Aorta (tissue), 5 donors: Measurements from ENCODE around the gene PTHLH. TPM values are rescaled to one million over a fixed set of nuclear protein-coding genes. Genes with fewer than 3 reads are reported as not detected.

ENCODE experiments used
- ATAC-seq: fragments of 200-7000 bp; cut with Tn5 transposase; one replicate; pipeline ENCODE4 v1.9.1; 2022; ENCODE audit warnings: moderate library complexity; ENCODE audit not compliant: low FRiP score
- DNase-seq, 2 donors: peaks; one replicate each; pipeline ENCODE4 v3.0.0-alpha.2; 2020
- H3K27ac ChIP-seq, 2 donors: one replicate each; pipeline ENCODE4 v1.5.1; 2013; ENCODE audit warnings: low read length in 2 of 2, mild to moderate bottlenecking in 2 of 2, moderate library complexity in 2 of 2, control low read depth in 1 of 2, inconsistent platforms in 1 of 2, low read depth in 1 of 2
- H3K27me3 ChIP-seq, 2 donors: one replicate each; pipeline ENCODE4 v1.6.1; 2013; ENCODE audit warnings: control low read depth in 1 of 2, low read length in 1 of 2, mild to moderate bottlenecking in 1 of 2, moderate library complexity in 1 of 2; ENCODE audit not compliant: insufficient read depth in 2 of 2, control insufficient read depth in 1 of 2
- H3K36me3 ChIP-seq, 2 donors: one replicate each; pipeline ENCODE4 v1.6.1; 2013; ENCODE audit warnings: control low read depth in 1 of 2, low read length in 1 of 2, mild to moderate bottlenecking in 1 of 2; ENCODE audit not compliant: insufficient read depth in 2 of 2, control insufficient read depth in 1 of 2
- H3K4me1 ChIP-seq, 2 donors: one replicate each; pipeline ENCODE4 v1.6.1; 2013; ENCODE audit warnings: low read length in 2 of 2, control low read depth in 1 of 2, mild to moderate bottlenecking in 1 of 2, moderate library complexity in 1 of 2; ENCODE audit not compliant: insufficient read depth in 2 of 2, control insufficient read depth in 1 of 2
- H3K4me3 ChIP-seq, 2 donors: one replicate each; pipeline ENCODE4 v1.5.1; 2013; ENCODE audit warnings: low read length in 2 of 2, control low read depth in 1 of 2, mild to moderate bottlenecking in 1 of 2
- H3K9me3 ChIP-seq: one replicate; pipeline ENCODE4 v1.6.1; 2013; ENCODE audit warnings: mild to moderate bottlenecking, low read length; ENCODE audit not compliant: control insufficient read depth
- WGBS, 2 donors: extraction: QIAGEN DNeasy Blood & Tissue Kit; methylation state at CpG; one replicate each; pipeline ENCODE4 v1.1.7; 2013; 5-methylcytosine and 5-hydroxymethylcytosine counted together
- intact Hi-C, 2 donors: fragments of 100-400 bp; cut with DNase I; formaldehyde crosslinking; loops; one replicate each; pipeline versions ENCODE4 v1.14.2 to v1.15.0; 2022
- long read RNA-seq, 2 donors: library from polyadenylated mRNA; unstranded; transcript quantifications; one replicate each; pipeline ENCODE4 v2.0.0, GENCODE V29; 2020 to 2021
- polyA plus RNA-seq, 2 donors: library from polyadenylated mRNA; stranded (reverse); fragments of 200-250 nt; gene quantifications; one replicate each; pipeline ENCODE4 v1.2.3, GENCODE V29; 2013
- total RNA-seq, 2 donors: library from RNA; stranded (reverse); fragmentation: NEBNext Ultra II Directional; extraction: Animal tissue kit (Norgen Biotek cat#: 25700); gene quantifications; one replicate each; pipeline ENCODE4 v1.2.1, GENCODE V29; 2021
- donor health status: healthy with polysubstance abuse.
- donor health status: Bipolar disorder and iron deficiency.
- donor health status: DM: no; HTN: no; CAD: no.
- donor health status: DM: no; HTN: no; CAD: no.
- donor health status: DM: yes; HTN: yes; CAD: no.

Gene PTHLH
- total RNA-seq (1 to 10 TPM; 4.5 to 7.1 TPM), polyA plus RNA-seq (1 to 10 TPM; 2.3 to 4.5 TPM)
- long read RNA-seq, donor 1, partial matches to known transcripts, result 2 of 4 reads
- long read RNA-seq, donor 1, other reads (novel, unspliced or antisense), result 2 of 4 reads
- long read RNA-seq, donor 2, partial matches to known transcripts, result 0 of 1 reads
- long read RNA-seq, donor 2, other reads (novel, unspliced or antisense), result 1 of 1 reads

GRCh38 chr12:27972721-27973120, at the start of gene PTHLH:
Gene PTHLH, minus strand, starts transcription at chr12:27972733. Its CDS starts 3,239 bp downstream, at chr12:27969494.
- intact Hi-C loops, result no loop called here
- DNase-seq (no peak), ATAC-seq (no peak)
- WGBS, 2 donors, result 67 to 83% methylated on average over 2 of the region's 2 CpGs
- no peaks in the 10 kb centered on the region for H3K4me1 ChIP-seq
- H3K9me3 ChIP-seq, result no peaks in the 10 kb centered on the region
- no peak within 1 kb of the TSS for H3K4me3 ChIP-seq
- no peak within 1 kb of the TSS for H3K27ac ChIP-seq
- no peaks in the 10 kb centered on the region for H3K27me3 ChIP-seq
- H3K36me3 ChIP-seq, result no peaks in the 10 kb centered on the region

- Histone ChIP-seq H3K36me3 (no peaks in the 10 kb centered on the region), H3K4me1 (peaks cover 2 to 6% of the 10 kb centered on the region in 2 donors), H3K4me3 (no peak overlapping the region), H3K9me3 (no peaks in the 10 kb centered on the region), H3K27ac (no peak overlapping the region), H3K27me3 (no peaks in the 10 kb centered on the region)
- ATAC-seq (no peak), DNase-seq (no peak)
- intact Hi-C loops, result no loop called here
- 95 to 98% methylated on average over 4 of the region's 4 CpGs for WGBS, 2 donors
Observed at GRCh38 chr12:28021704-28022103, 49.2 kb upstream of the PTHLH start.

GRCh38 chr12:28017873-28018255, 45.3 kb upstream of the PTHLH start:
- Histone ChIP-seq H3K36me3 (no peaks in the 10 kb centered on the region), H3K4me3 (no peak overlapping the region), H3K9me3 (no peaks in the 10 kb centered on the region), H3K4me1 (peaks cover 2 to 11% of the 10 kb centered on the region in 2 donors), H3K27me3 (no peaks in the 10 kb centered on the region), H3K27ac (no peak overlapping the region)
- no peak for ATAC-seq
- 92 to 95% methylated on average over 1 of the region's 1 CpG for WGBS, 2 donors
- no peak for DNase-seq
- intact Hi-C loops, result no loop called here

GRCh38 chr12:28017126-28017872, 44.8 kb upstream of the PTHLH start:
- Histone ChIP-seq H3K9me3 (no peaks in the 10 kb centered on the region), H3K4me1 (peaks cover 2 to 11% of the 10 kb centered on the region in 2 donors), H3K36me3 (no peaks in the 10 kb centered on the region), H3K27me3 (no peaks in the 10 kb centered on the region), H3K27ac (no peak overlapping the region), H3K4me3 (no peak overlapping the region)
- ATAC-seq (peak; percentile 50), DNase-seq (no peak)
- intact Hi-C loops, result no loop called here
- WGBS, 2 donors, result 5 to 8% methylated on average over 4 of the region's 4 CpGs

GRCh38 chr12:28015165-28015564, 42.6 kb upstream of the PTHLH start:
- Histone ChIP-seq H3K27ac (no peak overlapping the region), H3K27me3 (no peaks in the 10 kb centered on the region), H3K4me3 (no peak overlapping the region), H3K9me3 (no peaks in the 10 kb centered on the region), H3K4me1 (peaks cover 2 to 11% of the 10 kb centered on the region in 2 donors), H3K36me3 (no peaks in the 10 kb centered on the region)
- WGBS, 2 donors, result 96 to 100% methylated on average over 1 of the region's 1 CpG
- DNase-seq (no peak), ATAC-seq (no peak)
- intact Hi-C loops, result no loop called here

- no peak overlapping the region for H3K4me3 ChIP-seq
- 95 to 100% methylated on average over 1 of the region's 1 CpG for WGBS, 2 donors
- no peak overlapping the region for H3K27ac ChIP-seq
- DNase-seq (no peak), ATAC-seq (no peak)
- no peaks in the 10 kb centered on the region for H3K9me3 ChIP-seq
- no peaks in the 10 kb centered on the region for H3K27me3 ChIP-seq
- intact Hi-C loops, result no loop called here
- no peaks in the 10 kb centered on the region for H3K36me3 ChIP-seq
- H3K4me1 ChIP-seq, result peaks cover 2 to 11% of the 10 kb centered on the region in 2 donors
Observed at GRCh38 chr12:28014196-28014595, 41.7 kb upstream of the PTHLH start.

GRCh38 chr12:28012333-28012918, 39.9 kb upstream of the PTHLH start:
- no peaks in the 10 kb centered on the region for H3K36me3 ChIP-seq
- intact Hi-C loops, result no loop called here
- H3K27me3 ChIP-seq, result no peaks in the 10 kb centered on the region
- DNase-seq (no peak), ATAC-seq (no peak)
- H3K4me3 ChIP-seq, result no peak overlapping the region
- peaks cover 2 to 7% of the 10 kb centered on the region in 2 donors for H3K4me1 ChIP-seq
- H3K27ac ChIP-seq, result no peak overlapping the region
- H3K9me3 ChIP-seq, result no peaks in the 10 kb centered on the region
- 95 to 96% methylated on average over 5 of the region's 5 CpGs for WGBS, 2 donors

GRCh38 chr12:28010036-28010435, 37.5 kb upstream of the PTHLH start:
- H3K4me1 ChIP-seq, result no peaks in the 10 kb centered on the region
- no peak for DNase-seq
- 81 to 83% methylated on average over 2 of the region's 2 CpGs for WGBS, 2 donors
- H3K9me3 ChIP-seq, result no peaks in the 10 kb centered on the region
- no peaks in the 10 kb centered on the region for H3K36me3 ChIP-seq
- intact Hi-C loops, result no loop called here
- H3K27ac ChIP-seq, result no peak overlapping the region
- no peak for ATAC-seq
- no peak overlapping the region for H3K4me3 ChIP-seq
- no peaks in the 10 kb centered on the region for H3K27me3 ChIP-seq

- intact Hi-C loops, result loop anchor here in 1 of 2 donors (10.0 kb wide), 1 partner anchor 1725 kb away; no protein-coding TSS in a partner anchor
- 89% methylated on average over 4 of the region's 4 CpGs for WGBS, 2 donors
- no peaks in the 10 kb centered on the region for H3K4me1 ChIP-seq
- DNase-seq (no peak), ATAC-seq (no peak)
- no peaks in the 10 kb centered on the region for H3K36me3 ChIP-seq
- H3K27me3 ChIP-seq, result no peaks in the 10 kb centered on the region
- no peaks in the 10 kb centered on the region for H3K9me3 ChIP-seq
- no peak overlapping the region for H3K4me3 ChIP-seq
- no peak overlapping the region for H3K27ac ChIP-seq
Observed at GRCh38 chr12:27999970-28000369, 27.4 kb upstream of the PTHLH start.
